ENCODE results near the gene SNX11. TPM values are rescaled to one million over a fixed set of nuclear protein-coding genes. Genes with fewer than 3 reads are reported as not detected.

Gene SNX11
- total RNA-seq, 1 donor from 2014 or later: 20.7 TPM

DNA sequence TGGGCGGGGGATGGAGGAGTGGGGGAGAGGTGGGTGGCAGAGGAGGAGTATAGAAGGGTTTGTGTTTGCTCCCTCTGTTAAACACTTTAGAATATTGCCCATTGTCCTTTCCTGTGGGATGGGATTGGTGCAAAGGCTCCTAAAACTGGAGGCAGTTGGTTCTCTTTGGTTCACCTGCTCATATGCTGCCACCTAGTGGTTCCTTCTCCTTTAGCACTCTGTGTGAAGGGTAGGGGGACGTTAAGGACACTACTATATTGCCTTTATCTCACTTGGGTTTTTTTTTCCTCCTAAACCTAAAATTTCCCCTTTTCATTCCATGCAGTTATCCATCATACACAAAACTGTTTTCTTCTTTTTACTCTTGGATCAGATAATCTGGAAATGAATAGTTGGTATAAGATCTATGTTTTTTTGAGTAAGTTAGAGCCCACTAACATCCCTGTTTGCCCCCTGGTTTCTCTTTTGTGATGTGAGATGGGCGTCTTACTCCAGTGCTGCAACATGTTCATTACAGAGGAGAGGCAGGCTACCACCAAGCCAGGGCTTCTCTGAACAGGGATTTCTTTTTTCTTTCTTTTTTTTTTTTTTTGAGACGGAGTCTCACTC is 23.8 kb downstream of the SNX11 start:
- DNase-seq (ENCODE audit: low spot score): no peak

DNA sequence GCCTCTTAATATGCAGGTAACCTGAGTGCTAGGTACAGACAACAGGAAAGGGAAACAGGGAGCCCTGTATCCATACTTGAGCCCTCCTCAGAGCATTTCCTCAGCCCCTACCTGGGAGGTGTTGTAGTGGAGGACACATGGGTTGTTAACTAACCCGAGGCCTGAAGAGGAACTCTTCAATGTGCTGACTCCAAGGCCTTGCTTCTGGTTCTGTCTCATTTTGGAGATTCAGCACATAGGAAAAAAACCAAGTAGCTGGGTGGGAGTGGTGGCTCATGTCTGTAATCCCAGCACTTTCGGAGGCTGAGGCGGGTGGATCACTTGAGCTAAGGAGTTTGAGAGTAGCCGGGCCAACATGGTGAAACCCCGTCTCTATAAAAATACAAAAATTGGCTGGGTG is 24.8 kb downstream of the SNX11 start:
- DNase-seq (ENCODE audit: low spot score): no peak

DNA sequence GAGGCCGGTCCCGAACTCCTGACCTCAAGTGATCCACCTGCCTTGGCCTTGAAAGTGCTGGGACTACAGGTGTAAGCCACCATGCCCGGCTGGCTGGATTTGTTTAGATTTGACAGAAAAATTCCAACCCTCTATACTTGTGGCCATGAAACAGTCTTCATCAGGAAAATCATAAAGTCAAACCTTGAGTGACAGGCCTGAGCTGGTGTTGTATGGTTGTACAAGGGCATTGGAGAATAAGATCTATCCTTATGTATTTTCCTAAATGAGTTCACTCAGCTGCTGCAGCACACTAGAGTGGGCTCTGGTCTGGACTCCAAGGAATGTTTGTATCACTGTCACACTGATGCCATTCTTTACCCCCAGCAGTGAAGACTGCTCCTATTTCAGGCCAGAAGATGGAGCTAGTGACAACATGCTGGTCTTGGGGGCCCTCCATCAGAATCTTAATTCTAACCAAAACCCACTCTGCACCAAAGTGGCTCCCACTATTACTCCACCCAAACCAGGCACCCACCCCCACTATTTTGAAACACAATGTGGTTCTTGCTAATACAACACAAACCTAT is 27.4 kb downstream of the SNX11 start:
- no peak for DNase-seq (ENCODE audit: low spot score)

DNA sequence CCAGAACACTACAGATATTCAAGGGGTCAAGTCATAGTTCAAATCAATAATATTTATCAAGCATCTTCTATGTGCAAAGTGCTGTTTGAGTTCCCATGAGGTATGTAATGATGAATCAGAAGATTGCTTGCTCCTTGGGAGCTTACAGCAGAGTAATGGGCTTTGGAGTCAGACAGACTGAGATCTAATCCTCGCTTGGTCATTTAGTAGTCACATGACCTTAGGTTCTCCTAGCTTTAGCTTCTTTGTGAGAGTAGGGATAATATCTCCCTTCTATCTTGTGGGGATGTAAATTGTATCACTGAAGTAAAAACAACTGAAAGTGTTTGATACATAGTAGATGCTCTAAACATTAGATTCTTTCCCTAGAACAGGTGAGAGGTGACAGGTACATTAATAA is 30.1 kb downstream of the SNX11 start:
- DNase-seq (ENCODE audit: low spot score): no peak

DNA sequence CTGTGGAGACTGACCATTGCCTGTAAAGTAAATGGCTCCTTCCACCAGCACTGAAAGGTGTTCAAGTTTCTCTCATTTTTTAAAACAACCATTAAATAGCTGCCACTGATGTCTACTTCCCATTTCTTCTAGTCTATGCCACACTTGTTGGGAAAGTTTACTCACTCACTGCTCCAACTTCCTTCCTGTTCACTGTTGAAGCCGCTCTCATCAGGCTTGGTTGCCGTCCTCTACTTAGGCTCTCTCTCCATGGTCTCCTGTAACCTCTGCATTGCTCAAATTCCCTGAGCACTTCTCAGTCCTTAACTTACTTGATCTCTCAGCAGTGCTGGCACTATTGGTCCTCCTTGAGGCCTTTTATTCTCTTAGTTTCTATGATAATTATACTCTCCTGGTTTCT is 32.4 kb downstream of the SNX11 start:
- no peak for DNase-seq (ENCODE audit: low spot score)

DNA sequence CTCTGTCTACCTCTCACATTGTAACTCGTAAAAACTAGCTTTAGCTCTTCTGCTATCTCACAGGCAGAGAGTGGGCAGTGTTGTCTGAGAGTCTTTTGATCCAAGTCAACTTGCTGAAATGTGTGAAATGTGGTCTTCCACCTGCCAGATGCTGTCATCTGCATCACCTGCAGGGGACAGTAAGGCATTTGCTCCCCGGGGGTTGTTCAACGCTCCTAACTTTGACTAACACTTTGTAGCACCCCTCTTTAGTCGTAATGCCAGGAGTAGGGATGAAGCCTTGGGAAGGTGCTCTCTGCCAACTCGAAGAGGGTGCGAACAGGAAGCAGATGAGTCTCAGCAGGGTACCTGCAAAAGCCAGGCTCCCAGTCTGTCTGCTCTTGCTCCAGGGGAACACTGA is 36.1 kb downstream of the SNX11 start:
- no peak for DNase-seq (ENCODE audit: low spot score)

DNA sequence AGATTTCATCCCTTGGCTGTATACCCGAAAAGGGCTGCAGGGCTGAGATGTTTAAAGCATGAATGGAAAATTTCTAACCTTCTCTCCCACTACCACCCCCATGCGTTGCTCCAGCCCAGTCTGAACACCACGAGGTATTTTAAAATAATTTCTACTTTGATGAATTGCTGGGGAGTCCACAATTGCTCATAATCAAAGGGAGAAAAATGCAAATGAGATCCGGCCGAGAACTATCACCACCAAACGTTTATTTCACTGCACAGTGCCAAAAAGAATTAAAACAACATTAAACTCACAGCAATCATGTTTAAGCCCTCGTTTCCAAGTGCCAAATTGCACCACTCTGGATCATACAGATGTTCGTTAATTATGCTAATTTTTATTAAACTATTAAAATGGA is 36.7 kb downstream of the SNX11 start:
- DNase-seq (ENCODE audit: low spot score): no peak

DNA sequence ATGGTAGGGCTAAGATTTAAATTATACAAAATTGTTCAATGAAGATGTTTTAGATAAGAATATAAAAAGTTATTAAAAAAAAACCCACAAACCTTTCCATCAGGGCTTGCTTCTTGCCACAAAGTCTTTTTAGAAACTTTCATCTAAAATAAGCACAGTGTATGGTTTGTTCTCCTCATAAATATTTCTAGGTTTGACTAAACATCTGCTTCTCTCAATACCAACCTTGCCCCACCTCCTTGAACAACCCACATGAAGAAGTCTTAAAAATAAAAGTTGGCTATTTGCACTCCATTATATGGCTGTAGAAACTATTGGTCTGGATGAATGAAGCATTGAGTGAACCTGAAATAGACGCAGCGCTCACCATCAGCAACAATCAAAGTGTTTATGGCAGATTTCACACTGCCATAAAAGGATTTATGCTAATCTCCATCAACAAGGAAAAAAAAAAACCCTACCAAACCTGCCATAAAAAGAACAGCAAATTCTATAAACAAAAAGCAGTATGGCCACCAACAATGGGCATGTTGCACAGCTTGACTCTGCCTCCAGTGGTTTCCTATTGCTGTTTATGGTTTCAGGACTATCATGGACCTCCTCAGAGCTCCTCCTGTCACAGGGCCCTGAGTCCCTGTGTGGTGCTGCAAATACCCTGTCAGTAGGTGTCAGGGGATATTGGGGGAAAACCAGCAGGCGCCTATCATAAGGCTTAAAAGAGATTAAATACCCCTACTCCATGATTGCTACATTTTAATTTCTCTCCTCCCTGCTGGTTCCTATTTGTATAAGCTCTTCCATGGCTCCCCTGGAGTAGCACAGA is 37.6 kb downstream of the SNX11 start:
- no peak for DNase-seq (ENCODE audit: low spot score)

DNA sequence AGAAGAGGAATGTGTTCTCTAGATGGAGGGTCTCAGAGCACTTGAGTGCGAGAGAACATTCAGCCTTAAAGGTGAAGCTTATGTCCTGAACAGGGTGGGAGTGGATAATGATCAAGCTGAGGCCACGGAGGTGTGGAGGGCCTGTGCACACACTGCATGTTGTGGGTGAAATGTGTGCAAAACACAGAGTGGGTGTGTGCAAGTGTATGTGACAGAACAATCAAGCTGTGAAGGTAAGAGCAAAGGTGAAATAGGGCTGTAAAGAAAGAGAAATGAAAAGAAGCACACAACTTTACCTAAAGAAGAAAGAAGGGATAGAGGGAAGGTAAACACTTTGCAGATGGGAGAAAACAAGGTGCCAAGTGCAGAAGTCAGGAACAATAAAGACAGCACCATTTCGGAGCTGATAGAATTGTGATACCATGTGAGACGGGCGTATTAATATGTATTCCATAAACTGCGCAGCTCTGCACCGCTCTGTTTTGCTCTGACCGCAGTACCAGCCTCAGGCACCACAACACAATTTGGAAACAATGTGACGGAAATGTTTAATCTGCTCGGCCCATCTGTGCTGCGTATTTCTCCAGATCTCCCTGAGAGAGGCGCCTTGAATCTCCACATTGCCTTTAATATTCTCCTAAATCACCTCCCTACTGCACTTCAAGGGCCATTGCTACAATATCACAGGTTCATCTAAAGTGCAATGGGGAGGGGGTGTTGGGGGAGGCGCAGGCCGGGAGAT is 40.6 kb downstream of the SNX11 start:
- no peak for DNase-seq (ENCODE audit: low spot score)

DNA sequence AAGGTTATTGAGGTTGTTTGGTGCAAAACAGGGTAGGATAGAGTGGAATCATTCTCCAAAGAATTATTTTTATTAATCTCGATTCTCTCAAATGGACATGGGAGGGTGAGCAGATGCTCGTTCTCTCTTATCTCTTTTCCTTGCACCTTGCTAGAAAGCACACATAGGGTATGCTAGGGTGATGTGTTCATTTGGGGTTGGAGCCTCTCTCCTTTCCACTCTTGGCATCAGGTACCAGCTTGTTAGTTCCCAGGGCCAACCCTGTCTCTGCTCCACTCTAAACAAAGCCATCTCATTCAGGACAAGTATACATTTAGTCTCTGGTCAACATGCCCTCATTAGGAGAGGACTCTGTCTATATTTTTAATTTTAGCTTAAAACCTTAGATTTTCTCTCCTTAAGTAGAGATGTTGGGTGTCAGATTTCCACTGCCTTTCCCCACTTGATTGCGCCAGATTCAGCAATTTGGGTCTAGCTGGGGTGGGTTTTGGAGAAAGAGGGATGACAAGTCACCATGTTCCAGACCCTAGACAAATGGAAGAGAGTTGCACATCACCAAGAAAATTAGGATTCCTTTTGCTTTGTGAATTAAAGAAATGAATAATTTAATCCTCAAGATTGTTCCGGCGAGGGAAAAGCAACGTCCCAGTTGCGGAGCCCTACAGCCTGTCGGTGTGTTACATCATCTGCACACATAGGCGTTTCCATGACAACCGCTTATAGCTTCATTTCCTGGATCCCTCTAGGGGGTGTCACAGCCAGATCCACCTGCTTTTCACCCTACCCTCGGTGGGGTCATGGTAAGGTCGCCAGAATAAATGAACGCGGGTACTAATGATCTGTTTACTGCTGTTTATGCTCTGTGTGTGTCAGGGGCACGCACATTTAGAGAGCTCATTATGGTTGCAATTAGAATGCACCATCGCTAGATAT is 41.6 kb downstream of the SNX11 start:
- no peak for DNase-seq (ENCODE audit: low spot score)

DNA sequence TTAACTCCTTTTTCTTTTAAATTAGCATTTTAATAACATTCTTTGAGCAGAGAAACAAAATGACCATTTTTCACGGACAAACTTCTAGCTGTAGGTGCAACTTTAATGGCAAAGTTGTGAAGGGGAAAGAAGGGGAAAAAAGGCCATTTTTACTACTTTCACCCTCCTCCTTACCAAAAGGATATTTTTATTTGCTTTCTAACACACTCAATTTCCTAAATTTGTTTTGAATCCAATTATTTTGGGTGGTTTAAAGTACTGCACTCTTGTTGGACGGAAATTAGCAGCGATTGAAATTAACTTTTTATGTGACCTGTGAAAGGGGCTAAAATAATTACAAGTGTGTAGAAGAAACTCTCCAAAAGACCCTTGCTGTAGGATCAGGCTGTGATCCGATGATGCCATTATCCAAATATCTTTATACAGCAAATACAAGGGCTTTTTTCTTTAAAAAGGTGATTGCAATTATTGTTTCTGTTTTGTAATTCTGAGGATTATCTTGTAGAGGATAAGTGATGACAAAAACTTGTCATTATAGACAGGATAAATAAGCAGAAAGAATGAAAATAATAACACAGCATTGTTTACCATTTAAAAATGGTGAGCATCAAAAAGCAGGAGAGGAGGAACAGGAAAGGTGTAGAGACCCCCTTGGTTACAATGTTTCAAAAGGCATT is 42.4 kb downstream of the SNX11 start:
- no peak for DNase-seq (ENCODE audit: low spot score)

DNA sequence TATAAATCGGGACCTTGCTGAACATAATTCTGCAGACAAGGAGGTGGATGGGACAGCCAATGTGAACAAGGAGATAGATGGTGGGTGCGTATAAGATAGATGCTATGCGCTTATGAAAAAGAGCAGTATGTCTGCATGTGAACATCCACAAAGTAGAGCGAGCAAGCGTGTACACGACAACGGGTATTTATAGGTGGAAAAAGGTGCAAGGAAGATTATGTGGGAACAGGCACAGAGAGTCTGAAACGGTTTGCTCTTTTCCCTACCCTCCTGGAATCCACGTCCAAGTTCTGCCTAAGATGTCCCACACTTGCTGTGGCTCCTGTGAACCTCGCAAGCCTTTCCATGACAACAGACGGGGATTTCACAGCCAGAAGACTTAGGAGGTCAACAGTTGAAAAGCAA is 43.0 kb downstream of the SNX11 start:
- no peak for DNase-seq (ENCODE audit: low spot score)

DNA sequence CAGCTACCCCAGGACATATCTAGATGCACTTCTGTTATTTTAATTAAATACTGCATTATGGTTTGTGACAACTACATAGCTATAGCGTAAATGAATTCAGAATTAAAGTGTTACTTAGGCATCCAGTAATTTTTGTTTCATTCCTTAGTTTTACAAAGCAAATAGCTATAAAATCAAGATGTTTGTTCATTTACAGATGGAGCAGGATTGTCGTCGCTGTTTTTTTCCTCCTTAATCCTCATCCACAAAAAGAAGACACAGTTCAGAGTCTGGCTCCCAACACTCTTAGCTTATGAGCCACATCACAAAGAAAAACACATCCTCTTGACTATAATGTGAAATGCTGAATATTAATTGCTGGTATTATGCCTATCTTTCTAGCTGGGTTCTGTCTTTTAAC is 43.7 kb downstream of the SNX11 start:
- DNase-seq (ENCODE audit: low spot score): no peak

DNA sequence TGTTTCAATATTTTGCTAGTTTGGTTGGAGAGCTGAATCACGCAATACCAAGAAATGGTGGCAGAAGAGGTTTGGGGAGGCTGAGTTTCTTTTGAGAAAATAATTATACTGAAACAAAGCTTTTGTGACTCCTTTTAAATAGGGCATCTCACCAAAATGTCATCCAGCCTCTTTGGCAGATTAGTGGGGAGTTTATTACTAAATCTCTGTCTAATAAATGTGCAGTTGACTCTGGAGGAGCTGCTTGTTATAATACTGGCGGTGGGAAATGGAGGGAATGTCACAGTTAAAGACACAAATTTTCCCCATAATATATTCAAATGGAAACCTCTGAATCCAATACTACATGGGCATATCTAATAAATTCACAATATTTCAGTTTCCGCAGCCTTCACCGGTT is 44.7 kb downstream of the SNX11 start:
- no peak for DNase-seq (ENCODE audit: low spot score)

DNA sequence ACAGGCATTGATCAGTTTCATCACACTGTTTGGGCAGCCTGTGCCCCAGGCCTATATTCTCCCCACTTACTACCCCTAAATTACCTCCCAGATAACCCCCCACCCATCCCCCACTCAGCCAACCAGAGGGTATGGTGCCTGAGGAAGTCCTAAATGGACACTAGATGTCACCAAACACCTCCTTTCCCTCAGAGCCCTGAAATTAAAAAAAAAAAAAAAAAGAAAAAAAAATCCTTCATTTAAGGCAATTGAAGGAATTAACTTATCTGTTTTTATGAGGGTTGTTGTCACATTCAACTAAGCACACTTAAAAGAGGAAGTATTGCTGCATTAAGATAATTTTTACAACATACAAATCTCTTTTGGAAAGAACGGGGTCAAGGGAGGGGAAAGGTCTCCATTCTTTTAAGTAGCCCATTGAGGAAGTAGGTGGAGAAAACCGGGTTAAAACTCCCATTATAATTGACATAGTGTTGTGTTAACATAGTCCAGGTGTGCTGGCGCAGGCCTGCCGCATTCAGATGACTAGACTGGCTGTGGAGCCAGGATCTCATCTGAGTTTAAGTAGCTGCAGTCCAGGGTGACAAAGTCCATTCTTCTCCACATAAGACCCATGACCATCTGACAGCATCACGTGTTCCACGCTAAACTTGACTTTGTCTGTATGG is 46.3 kb downstream of the SNX11 start:
- DNase-seq (ENCODE audit: low spot score): no peak

DNA sequence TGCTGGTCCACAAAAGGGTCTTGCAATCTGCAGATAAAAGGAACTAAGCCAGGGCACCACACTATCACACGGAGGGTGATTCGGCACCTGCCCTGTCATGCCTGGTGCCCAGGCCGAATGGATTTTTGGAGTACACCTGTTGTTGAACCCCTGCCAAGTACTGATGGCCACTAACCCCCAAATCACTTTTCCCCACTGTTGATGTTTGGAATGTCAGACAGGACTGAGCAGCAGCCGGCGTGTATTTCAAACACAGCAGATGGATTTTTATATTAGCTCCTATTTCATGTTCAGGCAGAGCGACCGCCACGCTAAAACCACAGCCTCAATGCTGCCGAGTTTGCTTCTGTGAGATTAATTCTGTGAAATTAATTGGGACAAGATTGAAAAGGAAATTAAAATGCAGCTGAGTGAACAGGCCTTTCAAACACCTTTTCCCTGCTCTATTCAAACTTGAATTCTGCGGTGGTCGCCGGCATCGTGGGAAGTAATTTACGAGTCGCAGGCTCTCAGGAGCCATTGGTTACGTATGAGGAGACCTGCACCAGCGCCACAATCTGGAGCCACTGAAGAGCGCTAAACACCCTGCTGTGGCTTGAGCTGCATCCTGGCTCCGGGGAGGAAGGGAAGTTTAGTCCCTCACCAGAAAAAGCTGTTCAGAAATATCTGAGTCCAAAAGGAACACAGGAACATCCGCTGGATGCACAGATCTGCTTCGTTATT is 48.5 kb downstream of the SNX11 start:
- no peak for DNase-seq (ENCODE audit: low spot score)

DNA sequence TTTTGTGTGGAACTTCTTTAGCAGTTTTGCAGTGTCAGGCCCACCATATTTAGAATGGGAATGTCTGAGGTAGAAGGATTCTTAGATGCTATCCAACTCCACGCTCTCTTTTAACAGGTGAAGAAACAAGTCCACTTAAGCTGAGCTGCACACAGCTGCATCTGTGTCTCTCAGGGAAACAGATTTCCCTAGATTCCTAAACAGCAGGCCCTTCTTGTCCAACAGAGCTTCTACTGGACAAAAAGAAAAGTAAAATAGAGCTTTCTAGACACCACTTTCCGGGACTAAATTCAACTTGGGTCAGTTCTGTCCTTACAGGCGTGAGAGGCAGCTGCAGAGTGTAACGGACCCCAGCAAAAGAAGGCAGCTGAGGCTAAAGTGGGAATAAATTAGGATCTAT is 51.7 kb downstream of the SNX11 start:
- no peak for DNase-seq (ENCODE audit: low spot score)

DNA sequence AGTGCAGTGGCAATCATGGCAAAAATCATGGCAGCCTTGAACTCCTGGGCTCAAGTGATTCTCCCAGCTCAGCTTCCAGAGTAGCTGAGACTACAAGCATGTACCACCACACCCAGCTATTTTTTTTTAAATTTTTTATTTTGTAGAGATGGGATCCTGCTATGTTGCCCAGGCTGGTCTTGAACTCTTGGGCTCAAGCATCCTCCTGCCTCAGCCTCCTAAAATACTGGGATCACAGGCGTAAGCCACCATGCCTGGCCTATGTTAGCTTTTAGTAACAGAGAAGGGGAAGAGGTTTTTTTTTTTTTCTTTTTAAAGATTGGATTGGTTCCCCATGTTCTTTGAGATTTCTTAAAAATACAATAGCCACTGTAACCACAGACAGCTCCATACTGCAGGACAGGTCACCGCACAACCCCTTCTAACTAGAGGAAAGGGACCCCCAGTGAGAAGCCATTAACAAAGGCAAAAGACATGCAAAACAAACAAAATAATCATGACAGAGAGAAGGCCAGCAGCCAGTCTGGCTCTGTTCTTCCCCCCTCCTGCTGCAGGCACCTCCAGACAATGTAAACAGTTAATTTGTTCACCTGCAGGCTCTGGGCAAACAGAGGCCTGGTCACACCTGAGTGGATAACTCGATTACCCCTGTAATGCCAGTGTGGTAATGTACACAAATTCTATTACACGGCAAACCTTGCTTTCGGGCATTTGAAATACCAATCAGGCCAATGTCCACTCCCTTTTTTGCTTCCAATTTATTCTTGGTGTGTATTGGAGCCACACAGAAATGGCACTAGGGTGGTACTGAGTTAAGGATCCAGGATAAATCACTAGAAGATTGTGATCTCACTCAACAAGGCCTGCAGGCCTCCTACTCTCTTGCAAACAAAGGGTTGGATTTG is 52.9 kb downstream of the SNX11 start:
- DNase-seq (ENCODE audit: low spot score): no peak
